IPS-18a (cell line): ENCODE results near the gene ST6GALNAC2.

ENCODE experiments used
- H3K27ac ChIP-seq: one replicate; pipeline ENCODE4 v1.5.1; 2013; ENCODE audit warnings: low read length
- H3K27me3 ChIP-seq: one replicate; pipeline ENCODE4 v1.6.1; 2013; ENCODE audit warnings: mild to moderate bottlenecking, low read length; ENCODE audit not compliant: control insufficient read depth, insufficient read depth
- H3K36me3 ChIP-seq: one replicate; pipeline ENCODE4 v1.6.1; 2013; ENCODE audit warnings: low read depth, low read length; ENCODE audit not compliant: control insufficient read depth
- H3K4me1 ChIP-seq: one replicate; pipeline ENCODE4 v1.6.1; 2013; ENCODE audit warnings: low read depth, low read length; ENCODE audit not compliant: control insufficient read depth
- H3K4me3 ChIP-seq: one replicate; pipeline ENCODE4 v1.5.1; 2013; ENCODE audit warnings: low read length
- H3K9ac ChIP-seq: one replicate; pipeline ENCODE4 v1.6.1; 2013; ENCODE audit warnings: mild to moderate bottlenecking, low read length, moderate library complexity
- H3K9me3 ChIP-seq: one replicate; pipeline ENCODE4 v1.6.1; 2013; ENCODE audit warnings: low read depth, low read length; ENCODE audit not compliant: control insufficient read depth

The ST6GALNAC2 gene

GRCh38 chr17:76542566-76542971 is 43.1 kb downstream of the ST6GALNAC2 start:
- H3K4me3 ChIP-seq: no peak overlapping the region
- H3K4me1 ChIP-seq: peaks cover 15% of the 10 kb centered on the region
- H3K9ac ChIP-seq: no peak overlapping the region
- H3K27me3 ChIP-seq: peaks cover 25% of the 10 kb centered on the region
- H3K36me3 ChIP-seq: no peaks in the 10 kb centered on the region
- H3K9me3 ChIP-seq: no peaks in the 10 kb centered on the region
- H3K27ac ChIP-seq: no peak overlapping the region

- no peak overlapping the region for H3K9ac ChIP-seq
- H3K27me3 ChIP-seq: peaks cover 31% of the 10 kb centered on the region
- H3K27ac ChIP-seq: no peak overlapping the region
- no peak overlapping the region for H3K4me3 ChIP-seq
- no peaks in the 10 kb centered on the region for H3K36me3 ChIP-seq
- H3K9me3 ChIP-seq: no peaks in the 10 kb centered on the region
- peaks cover 13% of the 10 kb centered on the region for H3K4me1 ChIP-seq
Observed at GRCh38 chr17:76541739-76542454, 43.8 kb downstream of the ST6GALNAC2 start.

DNA sequence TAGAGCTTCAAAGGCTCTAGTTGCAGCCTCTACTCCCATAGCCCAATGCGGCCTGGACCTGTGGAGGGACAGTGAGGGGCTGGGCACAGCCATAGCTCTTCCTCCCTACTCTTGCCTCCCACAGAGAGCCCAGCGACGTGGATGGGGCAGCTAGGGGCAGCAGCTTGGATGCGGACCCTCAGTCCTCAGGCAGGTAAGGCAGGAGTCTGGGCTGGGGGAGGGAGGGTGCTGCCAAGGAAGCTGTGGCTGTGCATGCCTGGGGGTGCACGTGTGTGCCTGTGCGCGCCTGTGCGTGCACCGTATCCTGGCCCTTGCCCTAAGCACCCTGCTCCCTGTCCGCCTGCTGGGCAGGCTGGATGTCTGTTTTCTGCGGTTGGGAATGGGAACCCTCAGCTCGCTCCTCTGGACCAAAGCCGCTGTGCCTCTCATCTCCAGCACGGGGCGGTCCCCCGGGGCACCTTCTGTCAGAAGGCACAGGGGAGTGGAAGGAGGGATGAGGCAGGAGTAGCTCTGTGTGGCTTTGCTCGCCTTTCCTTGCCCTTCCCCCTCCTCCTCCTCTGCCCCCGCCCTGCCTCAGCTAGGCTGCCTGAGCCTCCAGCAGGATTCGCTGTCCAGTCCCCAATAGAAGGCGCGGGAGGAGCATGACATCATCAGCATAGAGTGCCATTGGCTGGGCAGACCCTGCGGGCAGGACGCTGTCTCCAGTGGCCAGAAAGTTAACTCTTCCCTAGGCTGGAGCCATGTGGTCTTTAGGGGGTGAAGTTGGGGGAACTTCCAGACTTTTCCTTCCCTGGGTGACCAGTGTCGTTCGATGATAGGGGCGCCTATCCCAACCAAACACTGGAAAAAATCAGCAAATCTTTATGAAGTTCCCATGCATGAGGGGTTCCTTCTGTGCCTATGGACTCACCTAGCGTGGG is 45.0 kb downstream of the ST6GALNAC2 start:
- no peak overlapping the region for H3K27ac ChIP-seq
- peaks cover 43% of the 10 kb centered on the region for H3K27me3 ChIP-seq
- H3K36me3 ChIP-seq: no peaks in the 10 kb centered on the region
- peaks cover 12% of the 10 kb centered on the region for H3K4me1 ChIP-seq
- peak overlapping the region; percentile 52 for H3K4me3 ChIP-seq
- peak overlapping the region; percentile 40 for H3K9ac ChIP-seq
- H3K9me3 ChIP-seq: no peaks in the 10 kb centered on the region

DNA sequence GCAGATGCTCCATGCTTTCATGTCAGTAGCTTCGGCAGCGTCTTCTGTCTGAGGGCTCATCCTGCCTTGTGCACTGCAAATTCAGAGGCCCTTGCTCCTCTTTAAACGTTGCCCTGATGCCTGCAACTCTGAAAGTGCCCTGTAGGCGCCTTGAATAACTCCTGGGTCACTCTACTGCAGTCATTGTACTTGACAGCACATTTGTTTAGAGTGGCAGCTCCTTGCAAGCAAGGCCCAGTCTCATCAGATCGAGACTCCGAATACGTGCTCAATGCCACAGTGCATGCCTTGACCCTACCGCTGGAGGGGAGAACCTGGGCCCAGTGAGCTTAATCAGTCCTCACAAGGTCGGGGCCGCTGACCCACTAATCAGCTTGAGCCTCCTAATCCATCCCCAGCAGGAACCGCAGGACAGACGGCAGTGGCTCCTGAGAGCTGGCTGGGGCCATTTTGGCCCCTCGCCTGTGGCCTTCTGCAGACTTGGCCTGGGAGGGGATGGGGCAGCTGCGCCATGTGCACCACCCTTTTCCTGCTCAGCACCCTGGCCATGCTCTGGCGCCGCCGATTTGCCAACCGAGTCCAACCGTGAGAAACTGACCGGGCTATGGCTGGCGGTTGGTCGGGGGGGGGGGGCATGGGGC is 45.9 kb downstream of the ST6GALNAC2 start, which contains the start of gene PRCD:
Gene PRCD (plus strand): TSS at position 414 of the 641 bp plus-strand sequence. CDS start 98 bp downstream, at position 512.
- Histone ChIP-seq H3K9ac (no peak within 1 kb of the TSS), H3K27ac (no peak within 1 kb of the TSS), H3K4me1 (peaks cover 12% of the 10 kb centered on the region), H3K4me3 (peak within 1 kb of the TSS; percentile 52), H3K36me3 (no peaks in the 10 kb centered on the region), H3K9me3 (no peaks in the 10 kb centered on the region), H3K27me3 (peaks cover 48% of the 10 kb centered on the region)

DNA sequence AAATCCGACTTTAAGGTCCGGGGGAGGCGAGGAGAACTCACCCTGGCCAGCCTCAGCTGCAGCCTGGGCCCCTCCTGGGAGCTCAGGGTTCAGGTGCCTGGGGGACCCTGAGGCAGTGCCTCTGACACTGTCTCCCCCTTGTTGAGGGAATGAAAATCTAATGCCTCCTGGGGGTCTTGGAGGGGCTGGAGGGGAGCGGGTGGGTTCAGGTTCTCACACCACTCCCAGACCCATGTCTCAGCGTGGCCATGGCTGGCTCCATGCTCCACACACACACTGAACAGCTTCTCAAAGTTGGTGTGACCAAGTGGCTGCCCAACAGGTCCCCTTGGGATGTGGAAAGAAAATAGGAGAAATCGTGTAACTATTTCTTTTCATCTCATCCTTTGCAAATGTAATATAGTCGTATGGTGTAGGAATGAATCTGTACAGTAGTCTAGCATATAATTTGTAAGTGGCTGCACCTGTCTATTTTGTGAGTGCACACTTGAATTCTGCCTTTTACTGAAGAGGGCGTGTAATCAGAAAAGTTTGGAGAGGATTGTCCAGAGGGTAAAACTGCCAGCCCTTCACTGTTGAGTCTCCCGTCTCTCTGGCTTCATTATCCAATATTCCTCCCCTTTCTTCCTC is 46.6 kb downstream of the ST6GALNAC2 start:
- no peaks in the 10 kb centered on the region for H3K9me3 ChIP-seq
- H3K27ac ChIP-seq: no peak overlapping the region
- H3K27me3 ChIP-seq: peaks cover 48% of the 10 kb centered on the region
- H3K36me3 ChIP-seq: no peaks in the 10 kb centered on the region
- H3K4me1 ChIP-seq: peaks cover 12% of the 10 kb centered on the region
- H3K4me3 ChIP-seq: no peak overlapping the region
- H3K9ac ChIP-seq: no peak overlapping the region

DNA sequence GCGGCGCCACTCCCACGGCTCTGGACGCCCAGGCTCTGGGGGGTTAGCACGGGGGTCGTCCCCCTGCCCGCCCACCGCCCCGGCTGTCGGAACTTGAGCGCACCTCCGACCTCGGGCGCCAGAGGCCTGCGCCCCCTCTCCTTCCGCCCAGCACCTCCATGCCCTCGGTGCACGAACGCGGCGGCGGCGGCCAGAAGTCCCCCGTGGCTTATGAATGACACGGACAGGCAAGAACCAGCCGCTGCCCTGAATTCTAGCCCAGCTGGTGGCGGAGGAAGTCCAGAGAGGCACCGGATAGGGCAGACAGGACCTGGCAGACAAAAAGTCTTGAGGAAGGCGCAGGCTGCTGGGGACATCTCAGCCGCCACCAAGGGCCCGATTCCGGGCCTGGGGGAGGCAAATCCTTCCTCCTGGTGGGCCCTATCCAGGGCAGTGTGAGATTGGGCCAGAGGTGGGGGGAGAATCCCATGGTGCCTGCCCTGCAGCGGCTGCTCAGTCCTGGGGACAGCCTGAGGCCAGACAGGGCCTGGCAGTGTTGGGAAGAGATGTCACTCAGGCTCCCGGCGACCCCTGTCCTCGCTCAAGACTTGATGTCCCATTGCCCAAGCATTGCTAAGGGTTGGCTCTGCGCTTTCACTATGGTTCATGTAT is 47.3 kb downstream of the ST6GALNAC2 start:
- no peaks in the 10 kb centered on the region for H3K9me3 ChIP-seq
- no peak overlapping the region for H3K27ac ChIP-seq
- peak overlapping the region; percentile 46 for H3K4me3 ChIP-seq
- H3K27me3 ChIP-seq: peaks cover 48% of the 10 kb centered on the region
- H3K4me1 ChIP-seq: peaks cover 12% of the 10 kb centered on the region
- no peaks in the 10 kb centered on the region for H3K36me3 ChIP-seq
- no peak overlapping the region for H3K9ac ChIP-seq

- Histone ChIP-seq H3K4me1 (peaks cover 12% of the 10 kb centered on the region), H3K4me3 (peak within 1 kb of the TSS; percentile 46), H3K27me3 (peaks cover 48% of the 10 kb centered on the region), H3K9ac (no peak within 1 kb of the TSS), H3K9me3 (no peaks in the 10 kb centered on the region), H3K27ac (no peak within 1 kb of the TSS), H3K36me3 (no peaks in the 10 kb centered on the region)
Observed at GRCh38 chr17:76537578-76538280, 47.9 kb downstream of the ST6GALNAC2 start, which contains the start of gene CYGB. Gene CYGB (minus strand): TSS chr17:76537709. CDS start chr17:76537542, 167 bp downstream.

DNA sequence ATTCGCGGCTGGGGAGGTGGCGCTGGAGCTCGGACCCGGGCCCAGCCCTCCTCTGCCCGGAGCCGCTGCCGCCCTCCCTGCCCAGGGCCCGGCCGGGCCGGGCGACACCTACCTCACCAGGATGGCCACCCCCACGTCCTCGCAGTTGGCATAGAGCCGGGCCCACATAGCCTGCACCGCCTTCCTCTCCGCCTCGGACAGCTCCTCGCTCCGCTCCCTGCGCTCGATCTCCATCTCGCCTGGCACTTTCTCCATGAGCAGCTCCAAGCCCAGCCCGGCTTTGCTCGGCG is 48.4 kb downstream of the ST6GALNAC2 start:
- no peak overlapping the region for H3K9ac ChIP-seq
- no peak overlapping the region for H3K27ac ChIP-seq
- H3K36me3 ChIP-seq: no peaks in the 10 kb centered on the region
- peaks cover 12% of the 10 kb centered on the region for H3K4me1 ChIP-seq
- peaks cover 48% of the 10 kb centered on the region for H3K27me3 ChIP-seq
- peak overlapping the region; percentile 46 for H3K4me3 ChIP-seq
- no peaks in the 10 kb centered on the region for H3K9me3 ChIP-seq

DNA sequence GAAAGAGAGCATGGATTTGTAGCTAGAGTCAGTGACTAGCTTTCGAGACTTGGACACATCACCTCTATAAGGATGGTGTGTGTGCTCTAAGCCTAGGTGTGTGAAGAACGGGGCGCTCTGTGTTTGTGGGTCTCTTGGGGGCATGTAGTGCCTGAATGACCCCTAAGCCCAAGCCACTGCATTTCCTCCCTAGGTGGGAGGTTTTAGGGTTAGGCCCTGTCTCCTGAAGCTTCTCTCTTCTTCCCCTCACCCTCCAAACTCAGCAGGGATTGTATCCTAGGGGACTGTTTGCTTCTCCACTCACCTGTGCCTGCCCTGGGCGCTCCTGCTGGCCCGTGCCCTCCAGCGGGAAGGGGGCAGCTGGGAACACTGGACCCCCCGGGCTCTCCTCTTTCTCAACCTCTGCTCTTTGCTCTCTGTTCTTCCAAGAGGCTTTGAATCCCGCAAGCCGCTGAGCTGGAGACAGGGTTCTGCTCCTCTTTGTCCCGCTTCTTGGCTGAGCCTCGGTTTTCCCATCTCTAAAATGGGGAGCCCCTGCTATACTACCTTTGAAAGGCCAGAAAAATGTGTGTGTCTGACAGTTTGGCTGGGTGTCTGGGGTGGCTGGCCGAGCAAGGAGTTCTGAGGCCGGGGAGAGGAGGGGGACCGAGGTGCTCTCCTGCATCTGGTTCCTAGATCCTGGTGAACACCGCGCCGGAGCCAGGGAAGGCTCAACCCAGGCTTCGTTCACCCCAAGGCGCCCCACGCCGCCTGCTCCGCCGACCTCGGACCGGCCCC is 49.0 kb downstream of the ST6GALNAC2 start:
- H3K36me3 ChIP-seq: no peaks in the 10 kb centered on the region
- peak overlapping the region; percentile 46 for H3K4me3 ChIP-seq
- no peaks in the 10 kb centered on the region for H3K9me3 ChIP-seq
- H3K4me1 ChIP-seq: peaks cover 12% of the 10 kb centered on the region
- H3K9ac ChIP-seq: no peak overlapping the region
- no peak overlapping the region for H3K27ac ChIP-seq
- H3K27me3 ChIP-seq: peaks cover 48% of the 10 kb centered on the region
